ENCODE measurements around the gene ZNF550. TPM values are rescaled to one million over a fixed set of nuclear protein-coding genes. Genes with fewer than 3 reads are reported as not detected.
A peak's percentile ranks its signal among the peaks of the same experiment; 100 is the strongest.

The ZNF550 gene
- total RNA-seq, 1 donor from 2014 or later = 15.3 TPM

DNA sequence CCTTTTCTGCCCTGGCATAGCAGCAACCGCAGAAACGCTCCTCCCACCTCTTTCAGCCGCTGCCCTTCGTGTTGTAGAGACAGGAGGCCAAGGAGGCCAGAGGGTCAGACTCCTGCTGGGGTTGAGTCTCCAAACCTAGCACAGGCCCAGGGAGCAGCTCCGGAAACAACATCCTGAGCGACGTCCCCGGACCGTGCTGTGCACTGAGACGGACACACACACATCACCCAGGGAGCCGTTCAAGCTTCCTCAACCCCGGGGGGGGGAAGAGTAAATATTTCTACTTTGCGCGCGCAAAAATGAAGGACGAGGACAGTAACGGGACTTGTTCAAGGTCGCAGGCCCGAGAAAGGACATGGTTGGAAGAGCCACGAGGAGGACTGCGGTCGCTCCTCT is 657 bp downstream of the ZNF550 start:
- H3K9me3 Mint-ChIP-seq (ENCODE audit: unreplicated experiment) = peaks cover 27% of the 10 kb centered on the region
- peaks cover 19% of the 10 kb centered on the region for H3K27me3 Mint-ChIP-seq (ENCODE audit: unreplicated experiment)
- peak; percentile 16 for DNase-seq (ENCODE audit: low spot score)
- H3K4me3 Mint-ChIP-seq (ENCODE audit: unreplicated experiment) = peak overlapping the region; percentile 100
- peaks cover 63% of the 10 kb centered on the region for H3K36me3 Mint-ChIP-seq (ENCODE audit: low read depth, unreplicated experiment)
- peaks cover 16% of the 10 kb centered on the region for H3K4me1 Mint-ChIP-seq (ENCODE audit: unreplicated experiment)
- no peak for TF ChIP-seq CTCF (IDR thresholded peaks at IDR 0.05; ENCODE audit: unreplicated experiment)
- H3K27ac Mint-ChIP-seq (ENCODE audit: unreplicated experiment) = peak overlapping the region; percentile 84

DNA sequence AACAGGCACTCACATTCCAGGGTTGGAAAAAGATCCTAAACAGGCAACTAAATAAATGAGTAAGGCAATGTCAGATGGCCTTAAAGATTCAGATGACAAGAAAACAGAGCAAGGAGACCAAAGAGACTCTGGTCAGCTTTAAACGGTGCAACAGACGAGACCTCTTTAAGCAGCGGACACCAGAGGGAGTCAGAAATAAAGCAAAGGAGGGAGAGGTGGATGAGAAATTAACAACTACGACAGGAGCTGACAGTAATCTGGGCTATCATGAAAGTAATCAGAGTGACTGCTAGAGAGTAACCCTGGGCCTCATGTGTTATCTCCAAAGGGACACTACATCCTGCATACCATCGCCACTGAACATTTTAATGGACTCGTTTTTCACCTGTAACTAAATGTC is 1.1 kb downstream of the ZNF550 start:
- H3K36me3 Mint-ChIP-seq (ENCODE audit: low read depth, unreplicated experiment) = peaks cover 63% of the 10 kb centered on the region
- DNase-seq (ENCODE audit: low spot score) = no peak
- H3K27ac Mint-ChIP-seq (ENCODE audit: unreplicated experiment) = peak overlapping the region; percentile 70

GRCh38 chr19:57557659-57558058 is 2.0 kb downstream of the ZNF550 start:
- H3K9me3 Mint-ChIP-seq (ENCODE audit: unreplicated experiment) = peaks cover 17% of the 10 kb centered on the region
- H3K4me3 Mint-ChIP-seq (ENCODE audit: unreplicated experiment) = peak overlapping the region; percentile 100
- peaks cover 16% of the 10 kb centered on the region for H3K4me1 Mint-ChIP-seq (ENCODE audit: unreplicated experiment)

More for the DNA sequence above, 1.1 kb downstream of the ZNF550 start:
- TF ChIP-seq CTCF (IDR thresholded peaks at IDR 0.05; ENCODE audit: unreplicated experiment) = no peak
- peaks cover 24% of the 10 kb centered on the region for H3K9me3 Mint-ChIP-seq (ENCODE audit: unreplicated experiment)
- H3K4me1 Mint-ChIP-seq (ENCODE audit: unreplicated experiment) = peaks cover 16% of the 10 kb centered on the region
- H3K27me3 Mint-ChIP-seq (ENCODE audit: unreplicated experiment) = peaks cover 19% of the 10 kb centered on the region
- peak overlapping the region; percentile 100 for H3K4me3 Mint-ChIP-seq (ENCODE audit: unreplicated experiment)

GRCh38 chr19:57552432-57552831 is 7.2 kb downstream of the ZNF550 start:
- TF ChIP-seq CTCF (IDR thresholded peaks at IDR 0.05; ENCODE audit: unreplicated experiment) = no peak
- H3K27me3 Mint-ChIP-seq (ENCODE audit: unreplicated experiment) = peaks cover 2% of the 10 kb centered on the region
- peaks cover 8% of the 10 kb centered on the region for H3K9me3 Mint-ChIP-seq (ENCODE audit: unreplicated experiment)
- DNase-seq (ENCODE audit: low spot score) = no peak
- H3K4me3 Mint-ChIP-seq (ENCODE audit: unreplicated experiment) = peak overlapping the region; percentile 70
- H3K27ac Mint-ChIP-seq (ENCODE audit: unreplicated experiment) = no peak overlapping the region
- H3K4me1 Mint-ChIP-seq (ENCODE audit: unreplicated experiment) = no peaks in the 10 kb centered on the region
- H3K36me3 Mint-ChIP-seq (ENCODE audit: low read depth, unreplicated experiment) = peaks cover 82% of the 10 kb centered on the region

More at GRCh38 chr19:57557659-57558058, 2.0 kb downstream of the ZNF550 start:
- peaks cover 19% of the 10 kb centered on the region for H3K27me3 Mint-ChIP-seq (ENCODE audit: unreplicated experiment)
- DNase-seq (ENCODE audit: low spot score) = no peak
- H3K36me3 Mint-ChIP-seq (ENCODE audit: low read depth, unreplicated experiment) = peaks cover 67% of the 10 kb centered on the region
- peak overlapping the region; percentile 70 for H3K27ac Mint-ChIP-seq (ENCODE audit: unreplicated experiment)
- no peak for TF ChIP-seq CTCF (IDR thresholded peaks at IDR 0.05; ENCODE audit: unreplicated experiment)

DNA sequence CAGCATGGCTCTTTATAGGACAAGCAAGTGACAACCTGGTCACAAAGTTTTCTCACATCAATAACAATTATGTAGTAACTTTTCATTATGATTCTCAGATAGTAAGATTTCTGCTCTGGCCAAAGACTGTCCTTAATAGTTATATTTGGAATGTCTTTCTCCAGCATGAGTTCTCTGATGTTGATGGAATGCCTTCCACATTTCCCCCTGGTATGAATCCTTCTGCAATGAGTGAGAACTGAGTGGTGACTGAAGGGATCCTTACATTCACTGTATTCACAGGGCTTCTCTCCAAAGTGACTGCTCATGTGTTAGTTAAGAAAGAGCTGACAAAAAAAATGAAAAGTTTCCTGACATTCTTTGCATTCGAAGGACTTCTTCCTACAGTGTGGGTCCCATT is 13.2 kb downstream of the ZNF550 start:
- no peaks in the 10 kb centered on the region for H3K4me1 Mint-ChIP-seq (ENCODE audit: unreplicated experiment)
- peaks cover 92% of the 10 kb centered on the region for H3K36me3 Mint-ChIP-seq (ENCODE audit: low read depth, unreplicated experiment)
- peaks cover 2% of the 10 kb centered on the region for H3K27me3 Mint-ChIP-seq (ENCODE audit: unreplicated experiment)
- no peak for DNase-seq (ENCODE audit: low spot score)
- peak overlapping the region; percentile 33 for H3K4me3 Mint-ChIP-seq (ENCODE audit: unreplicated experiment)
- peaks cover 12% of the 10 kb centered on the region for H3K9me3 Mint-ChIP-seq (ENCODE audit: unreplicated experiment)
- no peak for TF ChIP-seq CTCF (IDR thresholded peaks at IDR 0.05; ENCODE audit: unreplicated experiment)
- no peak overlapping the region for H3K27ac Mint-ChIP-seq (ENCODE audit: unreplicated experiment)

Measured in endothelial cell (in vitro differentiated cells).